ACHN (cell line): ENCODE data around the gene ADAMTS13.

ENCODE experiments used
- DNase-seq: peaks from one replicate; pipeline ENCODE4 v3.0.0-alpha.2; 2015
- in situ Hi-C: cut with HindIII; loops from 2 replicates; pipeline ENCODE4 v1.10.0; 2017; ENCODE audit warnings: low sequenced_read_pairs, low pct_ligation_motif_present, low pct_unique_long_range_greater_than_20kb

Gene ADAMTS13

GRCh38 chr9:133463234-133463863 is 41.2 kb downstream of the ADAMTS13 start:
- no peak for DNase-seq
- in situ Hi-C loops: no loop called here

GRCh38 chr9:133463864-133464615 is 41.9 kb downstream of the ADAMTS13 start:
- in situ Hi-C loops: no loop called here
- DNase-seq: no peak

- in situ Hi-C loops: no loop called here
- DNase-seq: no peak
Observed at GRCh38 chr9:133464638-133465037, 42.5 kb downstream of the ADAMTS13 start.

GRCh38 chr9:133465984-133466383 is 43.8 kb downstream of the ADAMTS13 start:
- DNase-seq: no peak
- in situ Hi-C loops: no loop called here

GRCh38 chr9:133467101-133467500 is 44.9 kb downstream of the ADAMTS13 start:
- in situ Hi-C loops: no loop called here

GRCh38 chr9:133468374-133468773 is 46.2 kb downstream of the ADAMTS13 start:
- in situ Hi-C loops: no loop called here
- no peak for DNase-seq

More at GRCh38 chr9:133467101-133467500, 44.9 kb downstream of the ADAMTS13 start:
- DNase-seq: no peak

GRCh38 chr9:133468777-133469421 is 46.7 kb downstream of the ADAMTS13 start:
- DNase-seq: no peak
- in situ Hi-C loops: no loop called here

- in situ Hi-C loops: no loop called here
Observed at GRCh38 chr9:133470427-133470924, 48.3 kb downstream of the ADAMTS13 start.

GRCh38 chr9:133470988-133471387 is 48.8 kb downstream of the ADAMTS13 start:
- DNase-seq: no peak
- in situ Hi-C loops: no loop called here

More at GRCh38 chr9:133470427-133470924, 48.3 kb downstream of the ADAMTS13 start:
- DNase-seq: no peak

- in situ Hi-C loops: no loop called here
Observed at GRCh38 chr9:133471551-133472276, 49.5 kb downstream of the ADAMTS13 start.

GRCh38 chr9:133472277-133472645 is 50.1 kb downstream of the ADAMTS13 start:
- in situ Hi-C loops: no loop called here
- no peak for DNase-seq

More at GRCh38 chr9:133471551-133472276, 49.5 kb downstream of the ADAMTS13 start:
- no peak for DNase-seq

GRCh38 chr9:133472753-133473378 is 50.7 kb downstream of the ADAMTS13 start:
- in situ Hi-C loops: no loop called here
- no peak for DNase-seq

- no peak for DNase-seq
- in situ Hi-C loops: no loop called here
Observed at GRCh38 chr9:133473743-133474142, 51.6 kb downstream of the ADAMTS13 start.

- in situ Hi-C loops: no loop called here
- DNase-seq: no peak
Observed at GRCh38 chr9:133474215-133474614, 52.0 kb downstream of the ADAMTS13 start.

GRCh38 chr9:133474853-133475252 is 52.7 kb downstream of the ADAMTS13 start:
- DNase-seq: no peak
- in situ Hi-C loops: no loop called here

- in situ Hi-C loops: no loop called here
- DNase-seq: no peak
Observed at GRCh38 chr9:133475292-133476012, 53.3 kb downstream of the ADAMTS13 start.

GRCh38 chr9:133476036-133476931 is 54.1 kb downstream of the ADAMTS13 start:
- no peak for DNase-seq
- in situ Hi-C loops: no loop called here
